Activated CD4-positive, alpha-beta T cell treated with anti-CD3 and anti-CD28 coated beads, Interleukin-2, amount 50 U/mL, for 48 hours (primary cell): ENCODE data around the gene CTRB1.

ENCODE experiments used
- DNase-seq, 2 experiments: peaks; one replicate each; pipeline ENCODE4 v3.0.0-alpha.2; 2020

The CTRB1 gene

DNA sequence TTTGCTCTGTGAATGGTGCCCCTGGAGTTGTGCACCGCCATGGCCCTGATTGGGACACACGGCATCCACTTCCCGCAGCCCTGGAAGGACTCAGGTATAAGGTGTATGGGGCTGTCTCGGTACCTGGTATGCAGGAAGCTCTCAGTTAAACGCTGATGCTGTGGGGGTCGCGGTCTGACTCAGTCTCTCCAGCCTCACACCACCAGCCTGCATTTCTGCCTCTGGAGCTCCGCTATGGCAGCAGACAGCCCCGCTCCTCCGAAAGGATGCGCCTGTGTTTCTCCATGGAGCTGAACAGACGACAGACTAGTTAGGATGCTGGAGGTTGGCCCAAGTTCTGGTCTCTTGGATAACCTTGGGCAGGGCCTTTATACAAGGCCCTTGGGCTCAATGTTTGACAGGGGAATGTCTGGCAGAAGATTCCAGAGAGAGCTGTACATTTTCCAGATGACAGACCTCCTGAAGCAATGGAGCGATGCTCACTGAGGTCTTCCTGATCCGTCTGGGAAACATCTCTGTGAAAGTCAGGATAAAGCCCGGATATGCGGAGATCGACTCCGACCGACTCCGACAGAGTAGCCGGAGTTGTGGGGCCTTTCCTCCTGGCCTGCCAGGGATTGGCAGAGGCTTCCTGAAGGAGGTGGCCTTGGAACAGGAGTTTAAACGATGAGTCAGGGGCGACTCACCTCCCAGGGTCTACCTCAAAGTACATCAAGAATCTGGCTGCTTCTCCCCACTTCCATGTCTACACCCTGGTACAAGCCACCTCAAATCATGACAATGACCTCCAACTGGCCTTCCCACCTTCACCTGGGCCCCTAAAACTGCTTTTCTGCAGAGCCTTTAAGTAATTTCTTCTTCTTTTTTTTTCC is 54.5 kb downstream of the CTRB1 start:
- no peak for DNase-seq
